GM18951 (cell line): ENCODE results near the gene FGF14.
"Not testable (repeated sequence)": the region's sequence is repeated elsewhere in the genome, so short reads cannot be mapped to it uniquely, and the experiment has no call there.

Experiments
- POLR2A ChIP-seq: IDR thresholded peaks from 4 replicates; pipeline ENCODE4 v1.6.1; 2011; ENCODE audit warnings: mild to moderate bottlenecking; ENCODE audit not compliant: insufficient read length, insufficient read depth; ENCODE audit errors: extremely low read depth
- in situ Hi-C: fragments of 300-500 bp; cut with MboI; formaldehyde crosslinking; loops from one replicate; pipeline ENCODE4 v1.12.0; 2022; ENCODE audit warnings: low sequenced_read_pairs, mixed read lengths, inconsistent platforms; ENCODE audit not compliant: unreplicated experiment

Gene FGF14

DNA sequence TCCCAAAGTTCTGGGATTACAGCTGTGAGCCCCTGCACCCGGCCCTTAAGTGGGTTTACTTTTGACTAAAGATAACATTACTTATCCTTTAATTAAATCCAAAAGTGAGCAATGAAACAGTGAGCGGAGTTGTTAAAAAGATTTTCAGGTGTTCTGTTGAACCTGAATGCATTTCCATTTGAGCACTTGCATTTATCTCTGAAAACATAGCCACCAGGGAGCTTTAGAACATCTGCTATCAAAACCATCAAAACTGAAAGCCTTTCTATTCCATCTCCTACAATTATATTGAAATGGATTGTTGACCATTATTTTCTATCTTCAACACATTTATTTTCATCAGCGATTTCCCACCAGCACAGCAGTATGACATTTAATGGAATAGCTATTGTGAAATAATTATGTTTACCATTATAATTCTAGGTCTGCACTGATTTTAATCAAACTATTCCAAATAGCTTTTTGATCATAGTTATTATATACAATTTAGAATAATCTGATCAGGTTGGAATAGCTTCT lies 269.0 kb downstream of the FGF14 start:
- in situ Hi-C loops: no loop called here
- TF ChIP-seq POLR2A: no peak

DNA sequence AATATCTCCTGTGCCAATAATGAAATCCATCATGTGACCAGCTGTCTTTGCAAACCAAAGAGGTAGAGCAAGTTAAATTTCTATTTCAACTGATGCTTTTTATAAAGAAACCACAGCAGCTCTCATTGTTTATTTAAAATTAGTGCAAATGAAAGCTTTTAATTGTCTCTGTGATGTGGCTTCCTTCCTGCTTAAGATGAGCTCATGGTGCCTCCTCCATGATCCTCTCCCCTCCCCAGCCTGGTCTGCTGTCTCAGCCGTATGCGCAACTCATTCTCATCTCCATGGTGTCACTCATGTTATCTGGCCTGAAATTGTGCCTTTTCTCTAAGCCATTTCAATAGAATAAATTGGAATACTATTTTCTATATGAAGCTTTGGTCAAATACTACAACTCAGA lies 270.6 kb downstream of the FGF14 start:
- in situ Hi-C loops: no loop called here
- no peak for TF ChIP-seq POLR2A

DNA sequence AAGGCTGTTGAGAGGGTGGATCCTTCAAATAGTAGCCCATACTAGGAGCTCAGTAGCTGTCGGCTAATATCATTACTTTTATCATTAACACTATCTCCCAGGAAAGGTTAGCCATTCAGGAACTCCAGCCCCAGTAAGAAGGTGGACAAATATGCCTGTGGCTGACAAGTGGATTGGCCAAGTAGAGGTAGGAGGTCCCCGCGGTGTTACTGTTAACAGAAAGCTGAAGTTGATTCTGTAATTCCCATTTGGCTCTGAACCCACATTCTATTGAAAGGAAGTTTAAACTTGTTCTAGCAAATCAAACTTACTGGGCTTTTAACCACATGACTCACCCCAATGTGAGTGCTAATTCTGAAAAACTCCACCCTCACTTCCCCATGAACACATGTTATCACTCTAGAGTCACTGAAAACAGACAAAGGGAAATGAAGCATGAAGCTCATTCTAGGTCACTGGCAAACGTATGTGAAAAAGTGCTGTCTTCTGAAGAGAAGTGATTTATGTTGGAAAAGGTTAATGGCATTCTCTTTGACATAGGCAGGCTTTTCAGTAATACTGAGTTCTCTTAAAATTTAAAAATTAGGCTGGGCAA lies 273.5 kb downstream of the FGF14 start:
- no peak for TF ChIP-seq POLR2A
- in situ Hi-C loops: no loop called here

DNA sequence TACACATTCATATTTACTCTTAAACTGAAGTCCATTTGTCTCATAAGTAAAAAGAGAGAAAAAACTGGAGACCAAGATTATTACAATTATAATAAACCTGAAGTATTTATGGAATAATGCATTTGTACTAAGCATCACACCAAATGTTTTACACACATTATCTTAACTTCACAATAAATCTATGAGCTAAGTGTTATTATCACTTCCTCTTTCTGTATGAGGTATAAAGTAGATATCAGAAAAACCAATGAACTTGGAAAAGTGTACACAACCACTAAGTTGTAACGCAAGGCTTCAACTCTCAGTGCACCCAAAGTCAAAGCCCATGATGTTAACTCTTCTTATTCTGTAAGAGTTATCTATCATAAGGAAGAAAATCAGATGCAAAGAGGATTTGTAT lies 274.7 kb downstream of the FGF14 start:
- TF ChIP-seq POLR2A: no peak
- in situ Hi-C loops: no loop called here

DNA sequence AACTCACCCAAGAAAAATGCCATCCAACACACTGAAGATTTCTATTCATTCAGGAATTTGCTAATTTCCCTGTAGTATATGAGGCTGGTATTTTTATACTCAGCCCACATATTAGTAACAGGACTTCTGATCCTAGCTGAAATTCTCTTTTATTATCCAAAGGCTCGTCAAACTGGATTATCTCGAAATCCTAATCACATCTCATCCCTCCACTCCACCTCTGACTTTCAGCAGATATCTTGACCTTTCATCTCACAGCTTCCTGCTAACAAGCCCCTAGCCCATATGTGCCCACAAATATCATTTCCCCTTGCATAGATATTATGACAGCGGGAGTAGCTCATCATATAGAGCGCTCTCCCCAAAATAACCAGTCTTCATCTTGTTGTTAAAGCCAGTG lies 279.7 kb downstream of the FGF14 start:
- no peak for TF ChIP-seq POLR2A
- in situ Hi-C loops: no loop called here

DNA sequence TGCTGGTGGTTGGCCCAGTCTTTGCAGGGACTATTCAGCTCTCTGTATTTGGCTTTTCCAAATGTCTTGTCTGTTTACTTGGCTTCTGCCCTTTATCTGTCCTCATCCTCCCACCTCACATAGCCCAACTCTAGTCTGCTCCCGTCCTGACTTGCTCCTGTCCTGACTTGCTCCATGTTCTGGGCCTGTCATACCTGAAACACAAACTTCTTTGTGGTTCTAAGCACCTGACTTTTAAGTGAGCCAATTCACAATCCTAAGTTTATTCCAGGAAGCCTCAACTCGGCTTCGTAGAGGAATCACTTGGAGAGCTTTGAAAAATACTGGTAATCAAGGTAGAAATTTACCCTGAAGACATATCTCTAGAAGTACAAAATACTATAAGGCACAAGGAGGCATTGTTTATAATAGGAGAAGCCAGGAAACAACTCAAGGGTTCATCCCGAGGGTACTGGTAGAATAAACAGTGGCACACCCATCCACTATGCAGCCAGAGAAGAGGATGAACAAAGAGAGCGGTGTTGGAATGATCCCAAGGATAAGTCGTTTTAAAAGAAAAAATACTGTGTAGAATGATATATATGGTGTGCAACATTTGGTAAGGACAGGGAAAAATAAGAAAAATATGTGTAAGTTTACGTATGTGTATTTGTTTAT lies 284.5 kb downstream of the FGF14 start:
- in situ Hi-C loops: no loop called here
- TF ChIP-seq POLR2A: no peak

DNA sequence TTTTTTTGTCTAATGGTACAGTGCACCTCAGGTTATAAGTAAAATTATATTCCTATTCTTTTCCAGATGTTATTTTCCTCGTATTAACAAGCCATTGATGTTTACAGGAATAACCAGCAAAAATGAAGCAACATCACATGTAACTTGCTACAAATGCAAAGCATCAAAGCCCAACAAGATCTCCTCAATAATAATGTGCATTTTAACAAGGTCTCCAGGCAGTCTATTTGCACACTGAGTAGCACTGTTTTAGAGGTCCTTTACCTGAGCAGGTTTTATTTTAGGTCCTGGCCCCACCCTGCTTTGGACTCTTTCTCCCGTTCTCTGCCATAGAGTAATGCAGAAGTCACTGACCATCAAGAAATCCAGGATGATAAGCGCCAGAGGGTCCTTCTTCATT lies 298.4 kb downstream of the FGF14 start:
- TF ChIP-seq POLR2A: no peak
- in situ Hi-C loops: no loop called here

DNA sequence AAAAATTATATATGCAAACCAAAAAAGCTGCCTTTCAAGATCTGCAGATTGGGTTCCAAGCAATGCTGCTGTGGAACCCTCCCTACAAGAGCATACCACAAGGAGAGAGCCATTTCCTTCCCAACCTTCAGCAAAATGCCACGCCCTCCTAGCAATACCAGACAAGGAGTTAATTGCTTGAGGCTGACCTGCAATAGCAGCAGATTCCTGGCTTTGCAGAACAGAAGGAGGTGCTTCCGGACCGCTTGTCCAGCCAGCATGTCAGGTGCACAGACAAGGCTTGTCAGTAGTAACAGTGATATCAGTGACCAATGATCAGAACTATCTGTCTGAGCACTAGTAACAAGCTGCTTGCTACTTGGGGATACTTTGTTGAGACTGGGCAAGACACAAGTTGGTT lies 301.6 kb downstream of the FGF14 start:
- in situ Hi-C loops: no loop called here
- TF ChIP-seq POLR2A: no peak

DNA sequence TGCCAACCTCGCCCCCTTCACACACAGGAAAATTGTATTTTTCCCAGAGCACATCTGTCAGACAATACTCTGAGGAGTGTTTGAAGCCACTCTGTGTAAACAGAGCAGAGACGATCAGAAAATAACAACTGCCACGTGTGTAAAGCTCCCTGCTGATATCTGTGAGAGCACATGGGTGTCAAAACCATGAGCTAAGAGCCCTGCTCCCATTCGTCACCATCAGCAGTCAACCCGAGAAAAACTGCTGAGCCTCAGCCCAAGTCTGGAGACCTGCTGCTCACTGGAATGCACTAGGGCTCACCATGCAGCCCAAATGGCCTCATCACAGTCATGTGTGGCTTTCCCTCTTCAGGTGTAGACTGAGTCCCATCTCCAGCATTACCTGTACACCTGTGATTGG lies 304.1 kb downstream of the FGF14 start:
- TF ChIP-seq POLR2A: no peak
- in situ Hi-C loops: no loop called here

DNA sequence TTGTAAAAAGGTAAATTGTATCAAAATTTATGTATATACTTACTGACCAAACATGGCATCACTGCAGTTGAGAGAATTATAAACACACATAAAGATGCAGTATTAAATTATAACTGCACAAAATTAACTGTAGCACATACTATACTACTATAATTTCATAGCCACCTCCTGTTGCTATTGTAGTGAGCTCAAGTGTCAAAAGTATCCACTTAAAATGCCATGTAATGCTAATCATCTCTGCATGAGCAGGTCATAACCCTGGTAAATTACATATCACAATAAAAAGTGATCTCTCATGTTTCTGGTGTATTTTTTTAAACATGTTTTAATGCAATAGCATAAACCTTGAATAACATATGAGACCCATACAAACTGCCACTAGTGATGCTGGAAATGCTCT lies 308.6 kb downstream of the FGF14 start:
- in situ Hi-C loops: not testable (repeated sequence)

DNA sequence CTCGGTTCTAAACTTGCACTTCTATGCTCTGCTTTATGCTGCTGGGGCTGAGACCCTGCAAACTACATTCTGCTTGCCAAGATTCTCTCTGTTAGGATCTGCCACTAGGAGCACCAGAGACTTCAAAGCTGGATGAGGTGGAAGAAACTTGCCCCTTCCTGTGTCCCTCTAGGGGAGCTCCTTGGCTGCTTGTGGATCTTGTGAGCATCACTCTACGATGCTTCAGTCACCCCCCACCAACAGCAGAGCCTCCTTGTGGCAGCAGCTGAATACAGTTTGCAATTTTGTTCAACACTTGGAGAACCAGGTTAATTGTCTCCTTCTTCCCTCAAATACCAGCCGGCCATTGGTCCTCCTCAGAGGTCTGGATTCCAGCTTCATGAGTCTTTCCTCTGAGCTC lies 310.6 kb downstream of the FGF14 start:
- in situ Hi-C loops: no loop called here
- no peak for TF ChIP-seq POLR2A

DNA sequence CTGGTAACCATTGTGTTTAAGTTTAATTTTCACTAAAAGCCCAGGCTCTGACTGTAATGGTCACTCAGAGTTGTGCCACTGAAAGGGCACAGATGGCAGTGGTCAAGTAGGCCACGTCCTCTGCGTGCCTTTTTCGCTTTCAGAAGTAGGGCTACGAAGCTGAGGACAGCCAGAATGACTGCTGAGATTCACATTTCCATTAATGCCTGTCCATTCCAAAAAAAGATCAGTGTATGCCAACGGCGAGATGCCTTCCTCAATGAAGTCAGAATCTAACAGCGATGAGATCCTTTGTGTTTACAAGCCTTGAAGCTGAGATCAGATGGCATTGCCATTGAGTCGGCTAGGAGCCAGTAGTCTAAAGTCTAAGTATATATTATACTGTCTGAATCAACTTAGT lies 311.3 kb downstream of the FGF14 start:
- TF ChIP-seq POLR2A: no peak
- in situ Hi-C loops: no loop called here

DNA sequence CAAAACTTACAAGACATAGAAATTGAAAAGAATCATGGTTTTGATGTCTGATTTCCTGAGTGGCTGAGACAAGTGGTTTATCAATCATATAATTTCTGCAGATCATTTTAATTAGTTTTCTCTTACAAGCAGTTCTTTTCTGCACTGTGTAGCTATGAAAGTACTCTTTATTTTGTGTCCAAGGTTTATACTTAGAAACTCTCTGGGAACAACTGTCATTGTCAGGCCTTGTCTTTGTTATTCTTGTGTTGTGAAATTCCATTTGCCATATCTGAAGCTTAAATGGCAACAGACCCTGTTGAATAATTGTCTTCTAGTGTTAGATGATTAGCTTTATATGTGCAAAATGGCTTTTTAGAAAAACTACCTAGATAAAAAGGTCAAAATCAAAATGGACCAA lies 312.1 kb downstream of the FGF14 start:
- in situ Hi-C loops: no loop called here
- no peak for TF ChIP-seq POLR2A

DNA sequence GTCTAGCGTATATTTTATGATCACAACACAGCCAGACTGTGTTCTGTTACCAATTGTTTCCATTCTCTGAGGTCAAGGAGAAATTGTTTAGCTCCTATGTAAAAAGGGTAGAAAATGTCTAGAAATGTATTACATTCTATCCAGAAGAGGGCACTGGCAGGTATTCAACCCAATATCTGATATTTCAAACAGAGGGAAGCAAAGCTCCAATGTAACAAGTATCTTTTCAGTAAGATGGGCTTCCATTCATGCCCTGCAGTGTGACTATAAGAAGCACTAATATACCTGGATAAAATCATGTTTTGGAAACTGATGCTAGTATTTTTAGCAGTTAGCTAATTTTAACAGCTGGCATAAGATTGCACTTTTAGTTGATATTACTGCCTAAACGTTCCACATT lies 312.7 kb downstream of the FGF14 start:
- TF ChIP-seq POLR2A: no peak
- in situ Hi-C loops: no loop called here
